ENCODE data around the gene HS3ST4.
"Not testable (repeated sequence)": the region's sequence is repeated elsewhere in the genome, so short reads cannot be mapped to it uniquely, and the experiment has no call there.

The HS3ST4 gene

GRCh38 chr16:26091511-26091910 lies 399.8 kb downstream of the HS3ST4 start:
- H3K27ac ChIP-seq (ENCODE audit: low read length), result no peak overlapping the region
- H3K9me3 ChIP-seq (ENCODE audit: insufficient read depth, low read length), result no peaks in the 10 kb centered on the region
- H3K4me2 ChIP-seq (ENCODE audit: low read length), result no peak overlapping the region
- no peaks in the 10 kb centered on the region for H4K20me1 ChIP-seq (ENCODE audit: insufficient read depth, low read length)
- no peak for TF ChIP-seq CTCF (IDR thresholded peaks at IDR 0.05; ENCODE audit: low read depth, low read length)
- no peak for TF ChIP-seq EZH2phosphoT487 (IDR thresholded peaks at IDR 0.05; ENCODE audit: low read depth)
- H3K4me1 ChIP-seq (ENCODE audit: low read length), result no peaks in the 10 kb centered on the region
- peaks cover 4% of the 10 kb centered on the region; the same call in 1 of the 2 replicates for H3K27me3 ChIP-seq (ENCODE audit: low read depth, low read length)
- no peaks in the 10 kb centered on the region for H3K36me3 ChIP-seq (replicated peaks; ENCODE audit: low read depth, low read length)
- H2AFZ ChIP-seq (ENCODE audit: low read depth, low read length), result no peak overlapping the region
- H3K9ac ChIP-seq (ENCODE audit: low read length), result no peak overlapping the region
- H3K4me3 ChIP-seq (ENCODE audit: low read length), result no peak overlapping the region
- no peaks in the 10 kb centered on the region for H3K79me2 ChIP-seq (ENCODE audit: low read length)

GRCh38 chr16:26098206-26098605 lies 406.4 kb downstream of the HS3ST4 start:
- not testable (repeated sequence) for H3K4me1 ChIP-seq (ENCODE audit: low read length); H3K27me3 ChIP-seq (ENCODE audit: low read depth, low read length); H3K9ac ChIP-seq (ENCODE audit: low read length); H3K36me3 ChIP-seq (replicated peaks; ENCODE audit: low read depth, low read length); H4K20me1 ChIP-seq (ENCODE audit: insufficient read depth, low read length); H3K4me2 ChIP-seq (ENCODE audit: low read length); H3K4me3 ChIP-seq (ENCODE audit: low read length); H3K9me3 ChIP-seq (ENCODE audit: insufficient read depth, low read length); H2AFZ ChIP-seq (ENCODE audit: low read depth, low read length); H3K27ac ChIP-seq (ENCODE audit: low read length); H3K79me2 ChIP-seq (ENCODE audit: low read length)

GRCh38 chr16:26102369-26102768 lies 410.6 kb downstream of the HS3ST4 start:
- Histone ChIP-seq H3K79me2 (ENCODE audit: low read length) (no peaks in the 10 kb centered on the region), H3K27ac (ENCODE audit: low read length) (no peak overlapping the region), H3K9ac (ENCODE audit: low read length) (no peak overlapping the region), H3K27me3 (ENCODE audit: low read depth, low read length) (peaks cover 13% of the 10 kb centered on the region; the same call in 1 of the 2 replicates), H3K36me3 (replicated peaks; ENCODE audit: low read depth, low read length) (no peaks in the 10 kb centered on the region), H2AFZ (ENCODE audit: low read depth, low read length) (no peak overlapping the region), H4K20me1 (ENCODE audit: insufficient read depth, low read length) (no peaks in the 10 kb centered on the region), H3K9me3 (ENCODE audit: insufficient read depth, low read length) (no peaks in the 10 kb centered on the region), H3K4me3 (ENCODE audit: low read length) (no peak overlapping the region), H3K4me2 (ENCODE audit: low read length) (no peak overlapping the region), H3K4me1 (ENCODE audit: low read length) (no peaks in the 10 kb centered on the region)
- TF ChIP-seq EZH2phosphoT487 (IDR thresholded peaks at IDR 0.05; ENCODE audit: low read depth) (no peak), CTCF (IDR thresholded peaks at IDR 0.05; ENCODE audit: low read depth, low read length) (no peak)

- H3K4me1 ChIP-seq (ENCODE audit: low read length), result no peaks in the 10 kb centered on the region
- H3K9me3 ChIP-seq (ENCODE audit: insufficient read depth, low read length), result no peaks in the 10 kb centered on the region
- H3K4me2 ChIP-seq (ENCODE audit: low read length), result no peak overlapping the region
- no peak overlapping the region for H3K9ac ChIP-seq (ENCODE audit: low read length)
- no peaks in the 10 kb centered on the region for H3K36me3 ChIP-seq (replicated peaks; ENCODE audit: low read depth, low read length)
- H3K4me3 ChIP-seq (ENCODE audit: low read length), result no peak overlapping the region
- H4K20me1 ChIP-seq (ENCODE audit: insufficient read depth, low read length), result no peaks in the 10 kb centered on the region
- no peak for TF ChIP-seq EZH2phosphoT487 (IDR thresholded peaks at IDR 0.05; ENCODE audit: low read depth)
- TF ChIP-seq CTCF (IDR thresholded peaks at IDR 0.05; ENCODE audit: low read depth, low read length), result no peak
- H2AFZ ChIP-seq (ENCODE audit: low read depth, low read length), result no peak overlapping the region
- H3K27ac ChIP-seq (ENCODE audit: low read length), result no peak overlapping the region
- H3K27me3 ChIP-seq (ENCODE audit: low read depth, low read length), result 0 out of 2 replicates have a peak, but pooled peaks cover 3% of the 10 kb centered on the region
- no peaks in the 10 kb centered on the region for H3K79me2 ChIP-seq (ENCODE audit: low read length)
Observed at GRCh38 chr16:26108836-26109505, 417.2 kb downstream of the HS3ST4 start.
